Activated T-cell treated with anti-CD3 and anti-CD28 coated beads for 24 hours (primary cell): ENCODE results near the gene KHK.
"Not testable (repeated sequence)": the region's sequence is repeated elsewhere in the genome, so short reads cannot be mapped to it uniquely, and the experiment has no call there.

Experiments
- DNase-seq: peaks from one replicate; pipeline ENCODE4 v3.0.0-alpha.2; 2020; ENCODE audit warnings: low read depth

Gene KHK

GRCh38 chr2:27097341-27097740 lies 10.8 kb downstream of the KHK start:
- no peak for DNase-seq

DNA sequence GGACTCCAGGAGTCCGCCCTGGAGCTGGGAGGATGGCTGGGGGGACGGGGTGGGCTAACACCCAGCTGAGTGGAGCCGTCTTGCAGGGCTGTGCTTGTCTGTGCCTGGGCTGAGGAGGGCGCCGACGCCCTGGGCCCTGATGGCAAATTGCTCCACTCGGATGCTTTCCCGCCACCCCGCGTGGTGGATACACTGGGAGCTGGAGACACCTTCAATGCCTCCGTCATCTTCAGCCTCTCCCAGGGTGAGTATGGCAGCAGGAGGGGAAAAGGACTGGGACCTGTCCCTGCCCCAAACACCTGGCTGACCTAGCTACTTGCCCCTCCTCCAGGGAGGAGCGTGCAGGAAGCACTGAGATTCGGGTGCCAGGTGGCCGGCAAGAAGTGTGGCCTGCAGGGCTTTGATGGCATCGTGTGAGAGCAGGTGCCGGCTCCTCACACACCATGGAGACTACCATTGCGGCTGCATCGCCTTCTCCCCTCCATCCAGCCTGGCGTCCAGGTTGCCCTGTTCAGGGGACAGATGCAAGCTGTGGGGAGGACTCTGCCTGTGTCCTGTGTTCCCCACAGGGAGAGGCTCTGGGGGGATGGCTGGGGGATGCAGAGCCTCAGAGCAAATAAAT lies 12.9 kb downstream of the KHK start:
- DNase-seq, result no peak

DNA sequence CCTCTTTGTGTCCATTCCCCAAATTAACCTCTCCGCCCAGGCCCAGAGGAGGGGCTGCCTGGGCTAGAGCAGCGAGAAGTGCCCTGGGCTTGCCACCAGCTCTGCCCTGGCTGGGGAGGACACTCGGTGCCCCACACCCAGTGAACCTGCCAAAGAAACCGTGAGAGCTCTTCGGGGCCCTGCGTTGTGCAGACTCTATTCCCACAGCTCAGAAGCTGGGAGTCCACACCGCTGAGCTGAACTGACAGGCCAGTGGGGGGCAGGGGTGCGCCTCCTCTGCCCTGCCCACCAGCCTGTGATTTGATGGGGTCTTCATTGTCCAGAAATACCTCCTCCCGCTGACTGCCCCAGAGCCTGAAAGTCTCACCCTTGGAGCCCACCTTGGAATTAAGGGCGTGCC lies 13.5 kb downstream of the KHK start:
- no peak for DNase-seq

DNA sequence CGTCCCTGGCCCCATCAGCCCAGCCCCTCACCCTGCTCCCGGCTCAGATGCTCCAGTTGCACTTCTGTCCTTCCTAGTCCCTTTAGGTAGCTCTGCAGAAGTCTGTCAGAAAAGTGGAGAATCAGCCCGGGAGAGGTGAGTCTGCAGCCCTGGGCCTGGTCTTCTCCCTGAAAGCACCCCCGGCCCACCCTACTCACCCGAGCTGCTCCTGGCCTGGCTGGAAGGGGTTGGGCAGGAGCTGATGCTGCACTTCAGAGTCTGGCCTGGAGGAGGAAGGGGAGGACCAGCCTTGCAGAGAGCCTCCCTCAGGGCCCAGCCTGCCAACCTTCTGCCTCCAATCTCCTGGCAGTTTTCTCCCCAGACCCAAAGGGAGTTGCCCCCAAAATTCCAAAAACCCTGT lies 15.8 kb downstream of the KHK start:
- DNase-seq, result no peak

- DNase-seq, result no peak
Observed at GRCh38 chr2:27105981-27106380, 19.4 kb downstream of the KHK start.

DNA sequence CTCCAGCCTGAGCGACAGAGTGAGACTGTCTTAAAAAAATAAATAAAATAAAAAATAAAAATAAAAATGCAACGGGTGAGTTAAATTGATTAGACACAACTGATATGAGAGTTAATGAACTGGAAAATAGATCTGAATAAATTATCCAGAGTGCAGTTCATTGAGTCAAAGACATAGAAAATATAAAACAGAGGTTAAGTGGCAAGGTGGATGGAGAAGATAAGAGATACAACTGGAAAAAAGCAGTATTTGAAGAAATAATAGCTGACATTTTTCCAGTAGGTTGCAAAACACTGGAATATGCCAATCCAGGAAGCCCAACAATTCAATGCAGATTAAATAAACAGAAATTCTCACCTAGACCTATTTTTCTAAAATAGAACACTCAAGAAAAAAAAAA lies 21.6 kb downstream of the KHK start:
- no peak for DNase-seq

DNA sequence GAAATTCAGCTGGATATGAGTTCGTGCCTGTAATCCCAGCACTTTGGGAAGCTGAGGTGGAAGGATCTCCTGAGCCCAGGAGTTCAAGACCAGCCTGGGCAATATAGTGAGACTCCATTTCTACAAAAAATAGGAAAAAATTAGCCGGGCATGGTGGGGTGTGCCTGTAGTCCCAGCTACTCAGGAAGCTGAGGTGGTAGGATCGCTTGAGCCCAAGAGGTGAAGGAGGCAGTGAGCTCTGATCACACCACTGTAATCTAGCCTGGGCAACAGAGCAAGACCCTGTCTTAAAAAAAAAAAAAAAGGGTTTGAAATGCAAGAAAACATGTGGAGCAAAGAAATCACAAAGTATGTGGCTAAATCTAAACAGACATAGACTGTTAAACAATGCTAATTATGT lies 22.5 kb downstream of the KHK start:
- DNase-seq, result no peak

DNA sequence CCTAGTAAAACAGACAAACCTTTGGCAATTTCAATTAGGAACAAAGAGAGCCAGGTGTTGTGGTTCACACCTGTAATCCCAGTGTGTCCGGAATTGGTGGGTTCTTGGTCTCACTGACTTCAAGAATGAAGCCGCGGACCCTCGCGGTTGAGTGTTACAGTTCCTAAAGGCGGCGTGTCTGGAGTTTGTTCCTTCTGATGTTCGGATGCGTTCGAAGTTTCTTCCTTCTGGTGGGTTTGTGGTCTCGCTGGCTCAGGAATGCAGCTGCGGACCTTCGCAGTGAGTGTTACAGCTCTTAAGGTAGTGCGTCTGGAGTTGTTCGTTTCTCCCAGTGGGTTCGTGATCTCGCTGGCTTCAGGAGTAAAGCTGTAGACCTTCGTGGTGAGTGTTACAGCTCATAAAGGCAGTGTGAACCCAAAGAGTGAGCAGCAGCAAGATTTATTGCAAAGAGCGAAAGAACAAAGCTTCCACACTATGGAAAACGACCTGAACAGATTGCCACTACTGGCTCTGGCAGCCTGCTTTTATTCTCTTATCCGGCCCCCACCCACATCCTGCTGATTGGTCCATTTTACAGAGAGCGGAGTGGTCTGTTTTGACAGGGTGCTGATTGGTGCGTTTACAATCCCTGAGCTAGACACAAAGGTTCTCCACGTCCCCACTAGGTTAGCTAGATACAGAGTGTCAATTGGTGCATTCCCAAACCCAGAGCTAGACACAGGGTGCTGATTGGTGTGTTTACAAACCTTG lies 24.2 kb downstream of the KHK start:
- DNase-seq, result not testable (repeated sequence)

DNA sequence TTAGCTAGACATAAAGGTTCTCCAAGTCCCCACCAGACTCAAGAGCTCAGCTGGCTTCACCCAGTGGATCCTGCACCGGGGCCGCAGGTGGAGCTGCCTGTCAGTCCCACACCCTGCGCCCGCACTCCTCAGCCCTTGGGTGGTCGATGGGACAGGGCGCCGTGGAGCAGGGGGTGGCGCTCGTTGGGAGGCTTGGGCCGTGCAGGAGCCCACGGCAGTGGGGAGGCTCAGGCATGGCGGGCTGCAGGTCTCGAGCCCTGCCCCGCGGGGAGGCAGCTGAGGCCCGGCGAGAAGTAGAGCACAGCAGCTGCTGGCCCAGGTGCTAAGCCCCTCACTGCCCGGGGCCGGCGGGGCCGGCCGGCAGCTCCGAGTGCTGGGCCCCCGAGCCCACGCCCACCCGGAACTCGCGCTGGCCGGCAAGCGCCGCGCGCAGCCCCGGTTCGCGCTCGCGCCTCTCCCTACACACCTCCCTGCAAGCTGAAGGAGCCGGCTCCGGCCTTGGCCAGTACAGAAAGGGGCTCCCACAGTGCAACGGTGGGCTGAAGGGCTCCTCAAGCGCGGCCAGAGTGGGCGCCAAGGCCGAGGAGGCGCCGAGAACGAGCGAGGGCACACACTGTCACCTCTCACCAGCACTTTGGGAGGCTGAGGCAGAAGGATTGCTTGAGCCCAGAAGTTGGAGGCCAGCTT lies 25.0 kb downstream of the KHK start:
- not testable (repeated sequence) for DNase-seq

DNA sequence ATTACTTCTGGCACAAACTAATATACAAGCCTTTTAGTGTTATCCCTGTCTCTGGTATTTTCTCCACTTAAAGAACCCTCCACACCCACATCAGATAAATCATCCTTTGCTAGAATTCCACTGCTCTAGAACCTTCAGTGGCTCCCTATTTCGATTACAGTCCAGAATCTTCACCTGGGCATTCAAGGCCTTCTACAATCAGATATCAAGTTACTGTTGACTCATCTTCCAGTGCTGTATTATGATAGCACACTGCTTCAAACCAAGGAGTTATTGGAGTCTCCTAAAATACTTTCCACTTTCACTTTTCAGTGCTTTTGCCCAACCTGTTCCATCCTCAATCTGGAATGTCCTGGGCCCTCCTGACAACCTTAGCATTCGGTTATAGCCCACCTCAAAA lies 28.9 kb downstream of the KHK start:
- DNase-seq, result no peak

DNA sequence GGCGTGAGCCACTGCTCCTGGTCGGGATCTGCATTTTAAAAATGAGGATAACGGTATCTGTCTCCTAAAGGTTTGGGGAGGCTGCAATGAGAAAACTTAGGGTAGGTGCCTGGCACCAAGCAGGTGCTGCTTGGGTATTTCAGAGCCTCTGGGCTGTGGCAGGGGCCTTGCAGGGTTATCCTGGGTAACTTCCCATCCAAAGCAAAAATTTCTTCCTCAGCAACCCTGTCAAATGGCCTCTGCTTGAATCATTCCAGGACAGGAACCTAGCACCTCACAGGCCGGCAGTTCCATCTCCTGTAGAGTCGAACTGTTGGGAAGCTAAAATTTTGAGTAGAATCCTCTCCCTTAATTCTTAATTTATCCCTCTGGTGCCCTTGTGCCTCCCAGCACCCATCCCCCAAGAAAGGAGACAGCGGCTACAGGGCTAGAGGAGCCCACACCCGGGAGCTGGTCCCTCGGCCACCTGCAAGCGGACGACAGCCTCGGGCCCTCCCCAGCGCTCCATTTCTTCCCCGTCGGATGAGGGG lies 31.5 kb downstream of the KHK start:
- DNase-seq, result no peak

GRCh38 chr2:27118525-27119329 lies 32.2 kb downstream of the KHK start, which contains the start of gene CGREF1:
Gene CGREF1 (minus strand): TSS chr2:27119128. CDS start chr2:27104366, 14,762 bp downstream.
- DNase-seq, result no peak

GRCh38 chr2:27119330-27119670 lies 32.7 kb downstream of the KHK start:
- not testable (repeated sequence) for DNase-seq

DNA sequence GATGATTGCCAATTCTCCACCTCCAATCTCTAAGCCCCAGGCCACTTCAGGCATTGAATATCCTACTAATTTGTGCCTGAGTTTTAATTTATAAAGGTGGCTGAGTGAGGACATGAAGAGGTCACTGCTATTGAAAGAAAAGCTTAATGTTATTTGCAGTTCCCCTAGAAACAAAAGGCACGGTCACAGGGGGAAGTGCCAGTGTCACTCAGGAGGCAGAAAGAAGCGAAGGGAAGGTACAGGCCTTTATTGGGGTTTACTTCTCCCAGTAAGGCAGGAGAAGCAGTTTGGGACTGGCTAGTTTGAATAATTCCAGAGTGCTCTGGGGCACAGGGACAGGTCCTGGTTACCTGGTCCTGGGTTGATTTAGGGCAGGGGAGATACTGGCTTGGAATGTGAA lies 35.3 kb downstream of the KHK start:
- no peak for DNase-seq

GRCh38 chr2:27122791-27123190 lies 36.2 kb downstream of the KHK start:
- DNase-seq, result no peak

DNA sequence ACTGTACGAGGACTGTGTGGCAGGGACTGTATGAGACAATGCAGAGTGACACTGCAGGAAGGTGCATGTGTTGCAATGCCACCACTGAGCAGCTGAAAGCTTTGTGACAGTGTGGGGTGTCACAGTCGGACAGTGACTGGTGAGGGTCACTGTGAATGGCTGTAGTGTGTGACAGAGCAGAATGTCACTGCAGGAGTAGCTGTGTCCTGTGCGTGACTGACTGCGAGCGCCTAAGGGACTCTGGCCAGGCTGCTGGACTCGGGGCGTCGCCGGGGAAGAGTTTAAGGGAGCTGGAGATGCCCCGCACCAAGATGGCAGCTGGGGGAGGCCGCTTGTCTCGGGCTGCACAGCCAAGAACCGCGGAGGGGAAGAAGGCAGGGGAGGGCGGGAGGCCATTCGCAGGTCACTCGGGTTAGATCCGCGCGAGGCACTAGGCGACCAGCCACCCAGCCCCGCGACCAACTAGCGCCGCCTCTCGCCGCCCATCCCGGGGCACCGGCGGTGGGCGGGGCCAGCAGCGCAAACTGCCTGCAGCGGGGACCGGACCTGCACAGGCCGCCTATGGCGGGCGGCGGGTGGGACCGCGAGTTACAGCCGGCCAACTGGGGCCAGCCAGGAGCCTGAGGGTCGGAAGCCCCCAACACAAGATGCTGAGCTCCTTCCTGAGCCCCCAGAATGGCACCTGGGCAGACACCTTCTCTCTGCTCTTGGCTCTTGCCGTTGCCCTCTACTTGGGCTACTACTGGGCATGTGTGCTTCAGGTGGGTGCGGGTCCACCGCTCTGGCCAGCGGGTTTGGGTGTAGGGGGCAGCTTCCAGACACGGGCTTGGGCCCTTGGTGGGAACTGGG lies 37.0 kb downstream of the KHK start, which contains the start of gene ABHD1:
Gene ABHD1 (plus strand): TSS at position 514 of the 849 bp plus-strand sequence. CDS start 134 bp downstream, at position 648.
- peak; percentile 43 for DNase-seq

DNA sequence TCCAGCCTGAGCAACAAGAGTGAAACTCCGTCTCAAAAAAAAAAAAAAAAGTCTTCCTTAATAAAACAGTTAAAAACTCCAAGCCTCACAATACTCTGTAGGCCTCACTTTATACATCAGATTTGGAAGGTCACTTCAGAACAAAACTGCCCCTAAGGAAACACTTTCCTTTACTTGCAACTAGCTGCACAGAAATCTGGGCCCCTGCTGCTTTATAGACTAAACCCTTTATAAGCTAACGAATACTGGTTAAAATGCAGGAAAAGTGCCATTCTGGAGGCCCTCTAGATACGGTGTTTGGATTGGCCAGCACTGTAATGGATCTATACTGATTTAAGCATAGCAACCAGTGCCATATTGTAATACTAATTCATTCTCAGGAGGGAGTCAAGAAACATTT lies 38.5 kb downstream of the KHK start:
- DNase-seq, result no peak

DNA sequence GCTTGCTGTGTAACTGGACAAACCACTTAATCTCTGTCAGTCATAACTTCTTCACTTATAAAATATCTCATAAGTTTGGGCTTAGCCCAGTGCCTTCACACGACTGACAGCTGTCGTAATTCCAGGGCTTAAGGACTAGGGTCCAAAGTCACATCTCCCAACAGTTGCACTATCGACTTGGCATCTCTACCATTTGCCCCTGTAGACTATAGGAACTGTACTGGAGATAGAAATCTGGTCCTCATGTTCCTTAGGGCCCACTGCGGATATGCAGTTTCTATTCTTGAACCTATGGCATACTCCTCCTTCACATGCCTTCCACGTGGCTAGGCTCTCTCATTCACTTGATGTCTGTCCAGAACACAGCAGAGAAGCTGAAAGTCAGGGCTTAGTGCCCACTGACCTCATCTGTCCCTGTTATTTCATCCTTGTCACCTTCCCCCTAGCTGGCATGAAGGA lies 39.7 kb downstream of the KHK start:
- DNase-seq, result no peak

DNA sequence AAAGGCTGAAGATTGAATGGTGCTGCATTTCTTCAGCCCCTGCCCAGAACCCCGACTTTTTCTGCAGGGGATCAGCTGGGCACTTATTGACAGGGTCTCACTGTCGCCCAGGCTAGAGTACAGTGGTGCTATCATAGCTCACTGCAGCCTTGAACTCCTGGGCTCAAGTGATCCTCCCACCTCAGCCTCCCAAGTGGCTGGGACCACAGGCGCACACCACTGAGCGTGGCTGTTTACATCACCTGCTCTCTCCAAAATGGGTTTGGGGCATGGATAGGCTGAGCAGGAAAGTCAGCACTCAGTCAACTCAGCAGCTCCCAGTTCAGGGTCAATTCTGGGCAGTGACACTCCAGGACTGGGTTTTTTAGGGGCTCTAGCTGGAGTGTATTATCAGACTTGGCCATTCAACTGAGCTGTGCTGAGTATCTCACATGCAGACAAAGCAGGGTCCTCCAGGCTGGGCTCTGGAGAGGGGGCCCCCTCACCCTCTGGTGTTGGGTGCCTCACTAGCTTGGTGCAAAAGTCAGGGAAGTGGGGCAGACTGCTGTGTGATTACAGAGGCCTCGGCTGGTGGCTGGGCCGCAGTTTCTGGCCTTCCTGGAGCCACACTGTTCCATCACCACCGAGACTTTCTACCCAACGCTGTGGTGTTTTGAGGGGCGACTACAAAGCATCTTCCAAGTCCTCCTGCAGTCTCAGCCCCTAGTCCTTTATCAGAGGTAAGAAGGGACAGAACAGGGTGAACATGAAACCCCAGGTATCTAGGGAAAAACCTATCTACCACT lies 41.5 kb downstream of the KHK start:
- DNase-seq, result no peak
